K562 (cell line): ENCODE results near the gene ANKRD24. TPM values are rescaled to one million over a fixed set of nuclear protein-coding genes. Genes with fewer than 3 reads are reported as not detected.

ENCODE experiments used
- ATF1 ChIP-seq, 2 experiments: fragments of 450-650 bp in 1 of 2; IDR thresholded peaks; 2 replicates each; pipeline ENCODE4 v1.6.1; 2016; ENCODE audit warnings: missing compliant biosample characterization in 1 of 2, missing genetic modification characterization in 1 of 2
- CBFA2T3 ChIP-seq: fragments of 450-650 bp; IDR thresholded peaks from 2 replicates; pipeline ENCODE4 v1.6.1; 2017
- ELF1 ChIP-seq: fragments of 200-800 bp; sonication (Bioruptor generic); IDR thresholded peaks from 2 replicates; pipeline ENCODE4 v1.6.1; 2016; ENCODE audit warnings: missing genetic modification characterization, missing compliant biosample characterization
- HNRNPH1 ChIP-seq: fragments of 200-400 bp; formaldehyde crosslinking; optimal IDR thresholded peaks from 2 replicates; pipeline ENCODE3; 2017; ENCODE audit warnings: low read depth, mild to moderate bottlenecking, low read length, moderate library complexity
- IRF2 ChIP-seq: sonication (generic); formaldehyde crosslinking; IDR thresholded peaks from 2 replicates; pipeline ENCODE4 v1.8.1; 2022; ENCODE audit warnings: mild to moderate bottlenecking, missing genetic modification reagents
- KLF13 ChIP-seq: fragments of 450-650 bp; IDR thresholded peaks from 2 replicates; pipeline ENCODE4 v1.6.1; 2016; ENCODE audit warnings: missing genetic modification characterization, low read depth, mild to moderate bottlenecking, missing compliant biosample characterization, moderate library complexity, borderline replicate concordance
- MIER1 ChIP-seq: fragments of 450-650 bp; IDR thresholded peaks from 2 replicates; pipeline ENCODE4 v1.6.1; 2016; ENCODE audit warnings: antibody characterized with exemption, mild to moderate bottlenecking, low read depth
- MYC ChIP-seq, 2 experiments: fragments of 250-450 bp in 1 of 2; sonication (Bioruptor Pico) in 1 of 2; IDR thresholded peaks; 2 replicates each; pipeline versions ENCODE4 v1.5.1 to v1.6.1; 2012 to 2021; ENCODE audit warnings: low read depth in 2 of 2, borderline replicate concordance in 1 of 2, improper control_type of control experiment in 1 of 2, low read length in 1 of 2, mild to moderate bottlenecking in 1 of 2, moderate library complexity in 1 of 2
- NFIC ChIP-seq: fragments of 450-650 bp; IDR thresholded peaks from 2 replicates; pipeline ENCODE4 v1.6.1; 2017; ENCODE audit warnings: mild to moderate bottlenecking, inconsistent platforms
- RBFOX2 ChIP-seq: fragments of 200-400 bp; formaldehyde crosslinking; IDR thresholded peaks from 2 replicates; pipeline ENCODE4 v1.6.1; 2017; ENCODE audit warnings: low read depth, mild to moderate bottlenecking, low read length, moderate library complexity
- SMAD3 ChIP-seq: fragments of 450-650 bp; formaldehyde crosslinking; conservative IDR thresholded peaks from 2 replicates; pipeline ENCODE4 v1.4.0; 2020; ENCODE audit warnings: mild to moderate bottlenecking
- SRSF3 ChIP-seq: fragments of 200-400 bp; formaldehyde crosslinking; IDR thresholded peaks from 2 replicates; pipeline ENCODE4 v1.6.1; 2016; ENCODE audit warnings: mild to moderate bottlenecking, low read length, moderate library complexity; ENCODE audit not compliant: insufficient read depth
- ZBTB7A ChIP-seq: IDR thresholded peaks from 2 replicates; pipeline ENCODE4 v1.6.1; 2011; ENCODE audit warnings: low read depth, mild to moderate bottlenecking, low read length, moderate library complexity, borderline replicate concordance; ENCODE audit not compliant: control insufficient read depth
- ZEB2 ChIP-seq: fragments of 450-650 bp; IDR thresholded peaks from 2 replicates; pipeline ENCODE4 v1.6.1; 2016
- ZNF133 ChIP-seq: fragments of 250-450 bp; sonication (Bioruptor Pico); IDR thresholded peaks from 2 replicates; pipeline ENCODE4 v1.4.0; 2020; ENCODE audit warnings: mild to moderate bottlenecking
- ZNF436 ChIP-seq: fragments of 250-450, 450-650 bp; sonication (Bioruptor Pico); formaldehyde crosslinking; IDR thresholded peaks from 2 replicates; pipeline ENCODE4 v1.7.0; 2020; ENCODE audit warnings: mild to moderate bottlenecking
- ZNF707 ChIP-seq: fragments of 250-450 bp; sonication (Bioruptor Pico); conservative IDR thresholded peaks from 2 replicates; pipeline ENCODE4 v1.8.0; 2022; ENCODE audit warnings: inconsistent platforms, mild to moderate bottlenecking, moderate library complexity
- ZSCAN29 ChIP-seq: fragments of 450-650 bp; IDR thresholded peaks from 2 replicates; pipeline ENCODE4 v1.6.1; 2017
- ZZZ3 ChIP-seq: fragments of 450-650 bp; IDR thresholded peaks from 2 replicates; pipeline ENCODE4 v1.6.1; 2016; ENCODE audit warnings: antibody characterized with exemption, mild to moderate bottlenecking, moderate library complexity
- polyA plus RNA-seq, 8 experiments: library from polyadenylated mRNA; depleted of rRNA in 4 of 8; stranded (reverse) in 5 of 8; unstranded in 3 of 8; fragments of >200 nt; fragmentation: Nextera tagmentation in 2 of 8; fragmentation: Illumina TruSeq in 1 of 8; extraction: Ambion mirVana in 2 of 8; extraction: Trizol in 1 of 8; gene quantifications; 2 replicates each; pipeline versions ENCODE4 v1.2.1 to v1.2.3, GENCODE V29; 2011 to 2014; ENCODE audit warnings: inconsistent platforms in 1 of 8, missing spikeins in 1 of 8
- total RNA-seq, 7 experiments: library from RNA; depleted of rRNA in 6 of 7; stranded (reverse); fragments of >200 nt in 6 of 7; fragmentation: Illumina TruSeq in 2 of 7; extraction: Trizol in 2 of 7; gene quantifications; 2 replicates each; pipeline versions ENCODE4 v1.2.1 to v1.2.3, GENCODE V29; 2011 to 2021; ENCODE audit warnings: low replicate concordance in 1 of 7
- TF ChIP-seq, protein P1 (sequence below): fragments of 450-650 bp; formaldehyde crosslinking; conservative IDR thresholded peaks from 2 replicates; pipeline ENCODE4 v1.4.0; 2022; ENCODE audit warnings: mild to moderate bottlenecking, missing genetic modification characterization
- TF ChIP-seq, protein P2 (sequence below): sonication (generic); formaldehyde crosslinking; IDR thresholded peaks from 2 replicates; pipeline ENCODE4 v1.4.0; 2020; ENCODE audit warnings: mild to moderate bottlenecking, missing genetic modification reagents
- TF ChIP-seq, protein P3 (sequence below): fragments of 450-650 bp; formaldehyde crosslinking; IDR thresholded peaks from 2 replicates; pipeline ENCODE4 v1.4.0; 2022; ENCODE audit warnings: missing genetic modification characterization

ANKRD24 gene
- total and polyA plus RNA-seq, 9 of the 15 experiments (the other 6 are each of a cell fraction or from before 2014, with no cell fraction given), result 0.07 to 0.12 (median 0.09) TPM; not detected in 5

DNA sequence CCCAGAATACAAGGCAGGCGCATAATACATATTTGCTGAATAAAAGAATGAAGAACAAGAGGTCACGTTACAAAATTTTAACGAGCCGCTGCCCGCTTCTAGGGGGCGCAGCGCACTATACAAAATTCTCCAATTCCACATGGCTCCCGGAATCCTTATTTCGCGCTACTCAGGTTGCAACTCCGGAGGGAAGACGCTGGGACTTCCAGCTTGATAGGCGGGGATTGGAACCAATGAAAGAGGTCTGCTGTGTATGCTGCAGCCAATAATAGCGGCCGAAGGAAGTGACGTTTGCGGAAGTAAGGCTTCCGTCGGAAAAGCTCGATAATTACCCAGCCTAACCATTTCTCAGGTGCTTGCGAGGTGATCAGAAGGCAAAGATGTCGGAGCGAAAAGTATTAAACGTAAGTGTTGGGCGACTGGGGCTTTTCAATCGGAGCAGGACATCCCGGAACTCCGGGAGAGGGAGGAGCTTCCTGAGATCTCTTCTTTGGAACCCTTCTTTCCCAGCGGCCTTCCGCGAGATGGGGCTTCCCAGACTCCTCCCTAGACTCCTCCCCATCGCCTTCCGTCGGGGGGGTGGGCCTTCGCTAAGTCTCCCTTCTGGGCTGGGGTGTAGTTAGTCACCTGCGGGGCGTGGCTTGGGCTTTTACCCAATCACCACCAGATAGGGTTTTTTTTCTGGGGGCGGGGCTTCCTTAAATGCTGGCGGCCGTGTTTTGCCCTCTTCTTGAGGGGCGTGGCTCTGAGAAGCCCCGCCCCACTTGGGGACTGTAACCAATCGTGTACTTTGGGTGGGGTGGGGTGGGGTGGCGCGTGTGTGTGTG lies 64.5 kb downstream of the ANKRD24 start, which contains the start of gene YJU2 (continued):
- TF ChIP-seq ZNF133 (CRISPR knock-in tag) (no peak), MIER1 (peak; percentile 32; the same call in 1 of the 2 replicates), ZNF436 (CRISPR knock-in tag) (no peak), IRF2 (CRISPR knock-in tag) (no peak), ATF1 (CRISPR knock-in tag; IDR thresholded peaks at IDR 0.05) (no peak; the same call in 1 of the 2 replicates), ATF1 (tag; IDR thresholded peaks at IDR 0.05) (peak; percentile 99), RBFOX2 (peak; percentile 81), NFIC (peak; percentile 61), CBFA2T3 (no peak), ZSCAN29 (no peak), ZZZ3 (no peak; the same call in 1 of the 2 replicates), HNRNPH1 (no peak), ZNF707 (CRISPR knock-in tag) (no peak), ELF1 (peak; percentile 100), SRSF3 (no peak), ZEB2 (peak; percentile 99), MYC (IDR thresholded peaks at IDR 0.05; ENCODE audit: low read depth, low read length) (peak; percentile 99), MYC (CRISPR knock-in tag; IDR thresholded peaks at IDR 0.05; ENCODE audit: borderline replicate concordance, low read depth) (peak; percentile 95), KLF13 (tag) (no peak), ZBTB7A (peak; percentile 39; the same call in 1 of the 2 replicates), SMAD3 (CRISPR knock-in tag) (0 out of 2 replicates have a peak, but pooled peaks have one; percentile 44)
- TF ChIP-seq, protein P1, sequence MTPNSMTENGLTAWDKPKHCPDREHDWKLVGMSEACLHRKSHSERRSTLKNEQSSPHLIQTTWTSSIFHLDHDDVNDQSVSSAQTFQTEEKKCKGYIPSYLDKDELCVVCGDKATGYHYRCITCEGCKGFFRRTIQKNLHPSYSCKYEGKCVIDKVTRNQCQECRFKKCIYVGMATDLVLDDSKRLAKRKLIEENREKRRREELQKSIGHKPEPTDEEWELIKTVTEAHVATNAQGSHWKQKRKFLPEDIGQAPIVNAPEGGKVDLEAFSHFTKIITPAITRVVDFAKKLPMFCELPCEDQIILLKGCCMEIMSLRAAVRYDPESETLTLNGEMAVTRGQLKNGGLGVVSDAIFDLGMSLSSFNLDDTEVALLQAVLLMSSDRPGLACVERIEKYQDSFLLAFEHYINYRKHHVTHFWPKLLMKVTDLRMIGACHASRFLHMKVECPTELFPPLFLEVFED (CRISPR knock-in tag), result no peak
- TF ChIP-seq, protein P2, sequence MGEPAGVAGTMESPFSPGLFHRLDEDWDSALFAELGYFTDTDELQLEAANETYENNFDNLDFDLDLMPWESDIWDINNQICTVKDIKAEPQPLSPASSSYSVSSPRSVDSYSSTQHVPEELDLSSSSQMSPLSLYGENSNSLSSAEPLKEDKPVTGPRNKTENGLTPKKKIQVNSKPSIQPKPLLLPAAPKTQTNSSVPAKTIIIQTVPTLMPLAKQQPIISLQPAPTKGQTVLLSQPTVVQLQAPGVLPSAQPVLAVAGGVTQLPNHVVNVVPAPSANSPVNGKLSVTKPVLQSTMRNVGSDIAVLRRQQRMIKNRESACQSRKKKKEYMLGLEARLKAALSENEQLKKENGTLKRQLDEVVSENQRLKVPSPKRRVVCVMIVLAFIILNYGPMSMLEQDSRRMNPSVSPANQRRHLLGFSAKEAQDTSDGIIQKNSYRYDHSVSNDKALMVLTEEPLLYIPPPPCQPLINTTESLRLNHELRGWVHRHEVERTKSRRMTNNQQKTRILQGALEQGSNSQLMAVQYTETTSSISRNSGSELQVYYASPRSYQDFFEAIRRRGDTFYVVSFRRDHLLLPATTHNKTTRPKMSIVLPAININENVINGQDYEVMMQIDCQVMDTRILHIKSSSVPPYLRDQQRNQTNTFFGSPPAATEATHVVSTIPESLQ (CRISPR knock-in tag), result no peak
- TF ChIP-seq, protein P3, sequence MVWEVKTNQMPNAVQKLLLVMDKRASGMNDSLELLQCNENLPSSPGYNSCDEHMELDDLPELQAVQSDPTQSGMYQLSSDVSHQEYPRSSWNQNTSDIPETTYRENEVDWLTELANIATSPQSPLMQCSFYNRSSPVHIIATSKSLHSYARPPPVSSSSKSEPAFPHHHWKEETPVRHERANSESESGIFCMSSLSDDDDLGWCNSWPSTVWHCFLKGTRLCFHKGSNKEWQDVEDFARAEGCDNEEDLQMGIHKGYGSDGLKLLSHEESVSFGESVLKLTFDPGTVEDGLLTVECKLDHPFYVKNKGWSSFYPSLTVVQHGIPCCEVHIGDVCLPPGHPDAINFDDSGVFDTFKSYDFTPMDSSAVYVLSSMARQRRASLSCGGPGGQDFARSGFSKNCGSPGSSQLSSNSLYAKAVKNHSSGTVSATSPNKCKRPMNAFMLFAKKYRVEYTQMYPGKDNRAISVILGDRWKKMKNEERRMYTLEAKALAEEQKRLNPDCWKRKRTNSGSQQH, result no peak
